Activated T-helper 2 cell treated with anti-CD3 and anti-CD28 coated beads, Interferon-gamma antibody, Interleukin-2, Interleukin-4, amounts not matched to agents 10 μg/mL and 5 μg/mL and 100 μg/mL, durations not matched to agents 14 hours and 24 hours and 36 hours (primary cell): ENCODE data around the gene ACR. TPM values are rescaled to one million over a fixed set of nuclear protein-coding genes. Genes with fewer than 3 reads are reported as not detected.

Experiments used
- DNase-seq: peaks from one replicate; pipeline ENCODE4 v3.0.0; 2021; ENCODE audit warnings: low spot score
- H3K27ac Mint-ChIP-seq: one replicate; pipeline ENCODE4 v1.8.0; 2021; ENCODE audit warnings: mixed read lengths
- H3K27me3 Mint-ChIP-seq: one replicate; pipeline ENCODE4 v1.8.0; 2021; ENCODE audit warnings: low read depth, mixed read lengths
- H3K36me3 Mint-ChIP-seq: one replicate; pipeline ENCODE4 v1.8.0; 2021; ENCODE audit warnings: low read depth, mixed read lengths
- H3K4me1 Mint-ChIP-seq: one replicate; pipeline ENCODE4 v1.8.0; 2021; ENCODE audit warnings: low read depth, mixed read lengths
- H3K4me3 Mint-ChIP-seq: one replicate; pipeline ENCODE4 v1.8.0; 2021; ENCODE audit warnings: low read depth, mild to moderate bottlenecking, moderate library complexity, mixed read lengths
- H3K9me3 Mint-ChIP-seq: one replicate; pipeline ENCODE4 v1.8.0; 2021; ENCODE audit warnings: mixed read lengths
- intact Hi-C: fragments of 100-400 bp; cut with micrococcal nuclease; formaldehyde crosslinking; loops from one replicate; pipeline ENCODE4 v1.15.1; 2023
- total RNA-seq: library from RNA; stranded (reverse); gene quantifications from 2 replicates; pipeline ENCODE4 v1.2.3, GENCODE V29; 2022

Gene ACR
- not detected in 2 replicates for total RNA-seq

DNA sequence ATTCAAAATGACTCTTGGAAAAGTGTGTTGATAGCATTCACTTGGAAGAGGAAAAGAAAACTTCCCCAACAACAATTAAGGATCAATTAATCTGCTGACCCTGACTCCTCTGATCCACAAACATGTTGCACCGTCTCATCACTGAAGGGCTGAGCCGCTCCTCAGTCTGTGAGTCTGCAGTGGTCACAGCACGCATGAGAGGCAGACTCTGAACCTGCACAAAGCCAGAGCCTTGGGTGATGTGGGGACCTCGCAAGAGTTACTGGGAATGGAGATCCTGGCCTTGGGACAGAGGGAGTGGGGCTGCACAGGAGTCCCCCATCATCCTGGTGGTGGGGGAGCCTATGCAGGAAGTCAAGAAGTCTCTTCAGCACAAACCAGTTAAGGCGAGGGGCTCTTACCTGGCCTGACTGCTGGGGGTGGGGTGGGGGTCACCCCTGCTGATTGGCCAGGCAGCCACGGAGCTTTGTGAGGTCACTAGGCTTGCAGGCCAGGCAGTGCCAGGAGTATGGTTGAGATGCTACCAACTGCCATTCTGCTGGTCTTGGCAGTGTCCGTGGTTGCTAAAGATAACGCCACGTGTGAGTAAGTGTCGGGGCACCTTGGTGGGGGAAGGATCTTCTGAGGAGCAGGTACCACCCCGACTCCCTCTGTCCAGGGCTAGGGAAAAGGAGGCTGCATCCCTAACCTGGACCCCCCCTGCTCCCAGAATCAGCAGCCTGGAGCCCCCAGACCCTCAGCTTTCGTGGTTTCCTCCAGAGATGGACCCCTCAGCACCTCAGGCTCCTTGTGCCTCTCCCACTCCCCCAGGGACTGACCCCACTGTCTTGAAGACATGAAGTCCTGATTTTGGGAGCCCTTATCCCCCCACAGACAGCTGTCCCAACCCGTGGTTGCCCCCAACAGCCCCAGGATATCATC is at the start of gene ACR:
ACR (plus strand) TSS at position 477 of the 921 bp plus-strand sequence; CDS start at position 509, 32 bp downstream.
- Mint-ChIP-seq H3K4me3 (no peak within 1 kb of the TSS), H3K27ac (no peak within 1 kb of the TSS), H3K27me3 (no peaks in the 10 kb centered on the region), H3K36me3 (no peaks in the 10 kb centered on the region), H3K9me3 (no peaks in the 10 kb centered on the region), H3K4me1 (no peaks in the 10 kb centered on the region)
- intact Hi-C loops = no loop called here
- no peak for DNase-seq

DNA sequence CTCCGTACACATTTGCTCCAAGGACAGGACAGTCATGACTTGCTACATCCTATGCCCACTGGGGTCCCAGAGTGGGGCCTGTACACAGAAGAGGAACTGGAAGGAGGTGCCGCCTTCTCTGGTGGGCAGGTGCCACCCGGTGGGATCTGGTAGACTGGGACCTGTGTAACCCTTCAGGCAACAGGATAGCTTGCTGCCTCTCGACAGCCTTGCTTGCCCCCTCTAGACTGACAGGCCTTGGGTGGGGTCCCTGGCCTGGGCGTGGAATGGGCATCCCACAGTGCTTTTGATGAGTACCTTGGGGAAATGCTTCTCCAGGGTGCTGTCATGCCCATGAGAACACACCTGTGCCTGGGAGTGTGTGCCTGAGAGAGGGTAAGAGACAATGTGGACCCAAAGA is 49.6 kb upstream of the ACR start:
- H3K4me3 Mint-ChIP-seq = no peak overlapping the region
- peaks cover 9% of the 10 kb centered on the region for H3K4me1 Mint-ChIP-seq
- H3K9me3 Mint-ChIP-seq = no peaks in the 10 kb centered on the region
- H3K27ac Mint-ChIP-seq = no peak overlapping the region
- no peak for DNase-seq
- peaks cover 12% of the 10 kb centered on the region for H3K27me3 Mint-ChIP-seq
- H3K36me3 Mint-ChIP-seq = no peaks in the 10 kb centered on the region
- intact Hi-C loops = no loop called here

DNA sequence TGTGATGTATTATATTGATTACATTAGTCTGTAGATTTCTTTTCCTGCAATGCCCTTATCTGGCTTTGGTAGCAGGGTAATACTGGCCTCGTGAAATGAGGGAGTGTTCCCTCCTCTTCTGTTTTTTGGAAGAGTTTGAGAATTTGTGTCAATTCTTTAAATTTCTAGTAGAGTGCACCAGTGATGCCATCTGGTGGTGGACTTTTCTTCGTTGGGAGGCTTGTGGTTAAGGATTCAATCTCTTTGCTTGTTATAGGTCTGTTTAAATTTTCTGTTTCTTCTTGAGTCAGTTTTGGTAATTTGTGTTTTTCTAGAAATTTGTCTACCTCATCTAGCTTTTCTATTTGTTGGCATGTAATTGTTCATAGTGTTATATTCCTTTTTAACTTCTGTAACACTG is 46.5 kb upstream of the ACR start:
- Mint-ChIP-seq H3K4me1 (peaks cover 9% of the 10 kb centered on the region), H3K36me3 (no peaks in the 10 kb centered on the region), H3K27ac (no peak overlapping the region), H3K9me3 (no peaks in the 10 kb centered on the region), H3K27me3 (peaks cover 12% of the 10 kb centered on the region), H3K4me3 (no peak overlapping the region)
- no peak for DNase-seq
- intact Hi-C loops = loop anchor here (5.0 kb wide), 1 partner anchor 64 kb away; the partner anchor contains the start of gene ARSA

DNA sequence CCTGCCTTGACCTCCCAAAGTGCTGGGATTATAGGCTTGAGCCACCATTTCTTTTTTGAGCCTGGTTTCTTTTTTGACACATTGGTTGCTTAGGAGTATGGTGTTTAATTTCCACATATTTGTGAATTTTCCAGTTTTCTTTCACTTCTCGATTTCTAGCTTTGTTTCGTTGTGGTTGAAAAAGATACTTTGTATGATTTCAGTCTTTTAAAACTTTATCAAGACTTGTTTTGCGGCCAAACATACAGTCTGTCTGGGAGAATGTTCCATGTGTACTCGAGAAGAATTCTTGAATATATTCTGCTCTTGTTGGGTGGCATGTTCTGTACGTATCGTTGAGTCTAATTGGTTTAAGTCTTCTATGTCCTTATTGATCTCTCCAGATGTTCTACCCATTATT is 44.5 kb upstream of the ACR start:
- H3K27me3 Mint-ChIP-seq = peaks cover 11% of the 10 kb centered on the region
- H3K9me3 Mint-ChIP-seq = no peaks in the 10 kb centered on the region
- H3K36me3 Mint-ChIP-seq = no peaks in the 10 kb centered on the region
- DNase-seq = no peak
- intact Hi-C loops = loop anchor here (5.0 kb wide), 1 partner anchor 66 kb away; the partner anchor contains the start of gene ARSA
- H3K4me3 Mint-ChIP-seq = no peak overlapping the region
- H3K27ac Mint-ChIP-seq = no peak overlapping the region
- peaks cover 9% of the 10 kb centered on the region for H3K4me1 Mint-ChIP-seq

DNA sequence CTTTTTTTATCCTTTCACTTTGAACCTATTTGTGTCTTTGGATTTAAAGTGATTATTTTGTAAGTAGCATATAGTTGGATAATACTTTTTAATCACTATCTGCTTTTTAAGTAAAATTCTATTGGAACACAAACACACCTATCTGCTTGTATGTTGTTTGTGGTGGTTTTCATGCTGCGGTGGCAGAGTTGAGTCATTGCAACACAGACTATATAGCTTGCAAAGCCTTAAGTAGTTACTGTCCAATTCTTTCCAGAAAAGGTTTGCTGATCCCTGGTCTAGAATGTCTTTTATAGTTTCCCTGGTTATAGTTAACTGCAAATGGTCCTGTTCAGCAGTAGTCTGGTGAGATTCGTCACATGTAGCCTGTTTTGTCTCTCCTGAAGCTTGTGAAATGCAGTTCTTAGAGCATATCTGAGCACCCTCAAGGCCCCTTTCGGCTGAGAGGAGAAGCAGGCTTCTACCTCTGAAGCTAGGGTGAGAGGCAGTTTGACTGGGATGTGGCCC is 43.9 kb upstream of the ACR start:
- intact Hi-C loops = loop anchor here (5.0 kb wide), 1 partner anchor 67 kb away; the partner anchor contains the start of gene ARSA
- H3K4me1 Mint-ChIP-seq = peaks cover 9% of the 10 kb centered on the region
- no peak overlapping the region for H3K4me3 Mint-ChIP-seq
- no peak overlapping the region for H3K27ac Mint-ChIP-seq
- no peaks in the 10 kb centered on the region for H3K9me3 Mint-ChIP-seq
- peaks cover 11% of the 10 kb centered on the region for H3K27me3 Mint-ChIP-seq
- DNase-seq = no peak
- no peaks in the 10 kb centered on the region for H3K36me3 Mint-ChIP-seq

DNA sequence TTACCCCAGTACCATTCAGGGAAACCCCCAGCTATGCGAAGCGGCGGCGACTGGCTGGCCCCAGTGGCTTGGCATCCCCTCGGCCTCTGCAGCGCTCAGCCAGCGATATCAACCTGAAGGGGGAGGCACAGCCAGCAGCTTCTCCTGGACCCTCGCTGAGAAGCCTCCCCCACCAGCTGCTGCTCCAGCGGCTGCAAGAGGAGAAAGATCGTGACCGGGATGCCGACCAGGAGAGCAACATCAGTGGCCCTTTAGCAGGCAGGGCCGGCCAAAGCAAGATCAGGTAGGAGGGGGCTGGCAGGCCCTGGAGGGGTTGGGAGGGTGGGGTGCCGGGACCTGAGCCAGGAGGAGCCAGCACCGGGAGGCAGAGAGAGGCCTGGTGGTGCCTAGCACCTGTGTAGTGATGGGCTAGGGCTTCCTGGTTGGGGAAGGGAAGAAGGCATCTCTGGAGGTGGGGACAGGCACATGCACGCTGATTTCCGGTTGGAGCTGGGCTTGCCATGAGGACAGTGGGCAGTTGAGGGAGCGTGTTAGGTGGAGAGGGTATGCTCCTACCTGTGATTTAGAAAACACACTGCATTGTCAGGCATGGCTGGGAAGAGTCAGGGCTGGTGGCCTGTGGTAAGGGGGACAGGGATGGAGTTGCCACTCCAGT is 43.1 kb upstream of the ACR start:
- Mint-ChIP-seq H3K27ac (no peak overlapping the region), H3K27me3 (peaks cover 7% of the 10 kb centered on the region), H3K4me3 (no peak overlapping the region), H3K9me3 (no peaks in the 10 kb centered on the region), H3K36me3 (no peaks in the 10 kb centered on the region), H3K4me1 (peaks cover 9% of the 10 kb centered on the region)
- DNase-seq = no peak
- intact Hi-C loops = loop anchor here (5.0 kb wide), 1 partner anchor 68 kb away; the partner anchor contains the start of gene ARSA

DNA sequence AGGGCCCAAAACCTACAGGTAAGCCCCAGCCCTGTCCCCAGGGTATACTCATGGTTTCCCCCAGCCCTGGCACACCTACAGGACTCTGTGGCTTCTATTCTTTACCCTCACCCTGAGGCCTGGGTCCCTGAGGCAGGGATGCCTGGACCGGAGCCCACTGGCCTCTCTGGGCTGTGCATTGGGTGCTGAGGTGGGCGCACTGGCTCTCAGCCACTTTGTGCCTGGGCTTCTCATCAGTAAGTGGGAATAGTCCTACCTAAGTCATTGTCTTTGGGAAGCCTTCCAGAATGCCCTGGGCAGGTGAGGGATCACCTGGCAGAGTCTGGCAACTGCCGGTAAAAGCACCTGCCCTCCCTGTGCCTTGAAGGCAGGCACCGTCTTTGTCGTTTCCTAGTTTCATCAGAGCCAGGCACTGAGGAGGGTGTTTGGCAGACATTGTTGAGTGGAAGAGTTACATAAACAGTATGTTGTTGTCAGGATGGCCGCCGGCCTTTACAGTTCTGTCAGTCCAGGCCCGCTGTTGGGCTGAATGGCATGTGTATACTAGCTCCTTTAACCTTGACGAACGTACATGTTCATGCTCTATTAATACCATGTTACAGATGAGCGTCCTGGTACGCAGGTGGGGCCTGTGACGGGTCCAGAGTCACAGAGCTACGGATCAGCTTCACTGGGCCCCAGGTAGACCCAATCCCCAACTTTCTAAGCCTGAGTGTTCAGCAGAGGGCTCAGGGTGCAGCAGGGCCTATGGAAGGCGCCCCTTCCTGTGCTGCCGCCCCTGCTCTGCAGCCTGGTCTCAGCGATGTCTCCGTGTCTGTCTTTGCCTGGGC is 42.4 kb upstream of the ACR start:
- Mint-ChIP-seq H3K27me3 (peaks cover 7% of the 10 kb centered on the region), H3K36me3 (no peaks in the 10 kb centered on the region), H3K27ac (no peak overlapping the region), H3K4me1 (peaks cover 9% of the 10 kb centered on the region), H3K9me3 (no peaks in the 10 kb centered on the region), H3K4me3 (no peak overlapping the region)
- DNase-seq = no peak
- intact Hi-C loops = no loop called here

DNA sequence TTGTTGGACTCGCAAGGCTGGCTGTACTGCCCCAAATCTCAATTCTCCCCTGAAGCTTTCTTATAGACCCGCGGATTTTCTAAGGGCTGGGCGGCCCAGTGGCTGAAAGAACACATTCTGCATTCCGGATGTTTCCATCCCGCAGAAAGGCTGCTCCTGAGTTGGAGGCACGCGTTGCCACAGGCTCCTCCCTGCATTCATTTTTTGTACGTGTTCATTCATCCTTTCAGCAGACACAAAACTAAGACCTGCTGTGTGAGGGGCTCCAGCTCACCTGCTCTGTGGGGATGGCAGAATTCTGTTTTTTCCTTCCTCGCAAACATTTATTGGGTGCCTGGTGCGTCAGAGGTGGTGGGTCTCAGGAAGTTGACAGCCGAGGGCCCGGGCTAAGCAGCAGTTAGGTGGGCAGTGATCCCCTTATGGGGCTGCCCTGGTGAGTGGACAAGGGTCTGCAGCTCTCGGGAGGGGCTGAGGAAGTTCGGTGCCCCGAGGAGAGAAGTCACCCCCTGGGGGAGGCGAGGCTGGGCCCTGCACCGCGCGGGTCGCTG is 41.7 kb upstream of the ACR start:
- H3K27ac Mint-ChIP-seq = no peak overlapping the region
- H3K27me3 Mint-ChIP-seq = peaks cover 2% of the 10 kb centered on the region
- H3K36me3 Mint-ChIP-seq = no peaks in the 10 kb centered on the region
- intact Hi-C loops = no loop called here
- no peak for DNase-seq
- peaks cover 9% of the 10 kb centered on the region for H3K4me1 Mint-ChIP-seq
- H3K9me3 Mint-ChIP-seq = no peaks in the 10 kb centered on the region
- no peak overlapping the region for H3K4me3 Mint-ChIP-seq

DNA sequence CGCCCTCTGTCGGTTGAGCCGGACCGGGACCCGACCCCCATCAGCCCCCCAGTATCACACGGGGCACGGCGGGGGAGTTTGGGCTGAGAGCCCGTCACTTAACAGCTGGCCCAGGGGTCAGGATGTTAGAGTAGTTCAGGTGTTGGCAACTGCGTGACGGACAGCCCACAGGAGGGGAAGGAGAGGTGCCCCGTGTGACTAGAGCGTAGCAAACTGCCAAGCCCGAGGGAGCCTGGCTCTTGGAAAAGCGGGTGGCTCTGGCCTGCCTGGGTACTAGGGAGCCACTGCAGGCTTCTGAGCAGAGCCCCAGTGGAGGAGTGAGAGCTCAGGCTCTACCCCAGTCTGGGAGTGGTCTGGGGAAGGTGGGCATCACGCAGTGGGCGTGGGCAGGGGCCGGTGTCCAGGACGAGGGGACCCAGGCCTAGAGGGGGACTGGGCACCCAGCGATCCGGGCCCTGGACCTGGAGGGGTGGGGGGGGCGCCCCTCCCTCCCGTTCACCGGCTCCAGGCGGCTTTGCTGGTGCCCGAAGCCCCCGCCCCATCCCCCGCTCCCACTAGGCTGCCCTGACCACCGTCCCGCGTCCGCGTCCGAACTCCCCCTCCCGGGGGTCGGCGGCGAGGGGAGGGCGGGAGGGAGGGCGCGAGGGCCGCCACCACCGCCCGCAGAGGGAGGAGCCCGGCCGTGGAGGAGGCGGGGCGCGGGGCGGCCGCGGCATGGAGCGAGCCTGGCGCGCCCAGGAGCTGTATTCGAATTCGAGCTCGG is 41.0 kb upstream of the ACR start:
- no peak for DNase-seq
- no peaks in the 10 kb centered on the region for H3K36me3 Mint-ChIP-seq

DNA sequence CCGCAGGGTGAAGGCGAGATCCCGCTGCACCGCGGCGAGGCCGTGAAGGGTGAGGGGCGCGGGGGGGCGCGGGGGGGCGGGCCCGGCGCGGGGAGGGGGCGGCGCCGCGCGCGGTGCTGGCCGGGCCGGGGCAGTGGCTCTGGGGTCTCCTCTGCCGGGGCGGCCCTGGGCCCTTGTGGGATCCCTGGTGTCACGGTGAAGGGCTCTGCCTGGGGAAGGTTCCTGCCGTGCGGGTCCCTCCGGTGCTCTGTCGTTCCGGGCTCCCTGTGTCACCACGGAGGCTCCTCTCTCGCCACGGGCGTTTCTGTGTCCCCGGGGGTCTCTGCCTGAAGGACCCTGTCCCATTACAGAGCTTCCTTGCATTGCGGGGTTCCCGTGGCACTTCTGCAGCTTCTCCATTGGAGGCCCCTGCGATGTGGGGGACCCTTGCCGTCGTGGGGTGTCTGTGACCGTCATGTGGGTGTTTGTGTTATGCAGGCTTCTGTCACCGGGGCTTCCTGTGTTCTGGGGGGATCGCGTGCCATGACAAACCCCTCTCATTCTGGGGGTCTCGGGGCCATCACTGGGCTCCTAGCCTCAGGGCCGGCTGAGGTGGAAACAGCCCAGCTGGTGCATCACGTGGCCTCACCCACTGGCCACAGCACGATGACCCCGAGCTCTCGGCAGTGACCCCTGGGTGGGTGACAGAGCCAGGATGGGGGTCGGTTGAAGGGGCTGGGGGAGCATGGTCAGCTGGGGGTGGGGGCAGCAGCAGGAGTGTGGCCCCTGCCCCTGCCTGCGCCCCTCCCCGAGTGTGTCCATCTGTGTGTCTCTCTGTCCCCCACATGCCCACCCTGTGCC is 40.1 kb upstream of the ACR start:
- H3K36me3 Mint-ChIP-seq = no peaks in the 10 kb centered on the region
- no peaks in the 10 kb centered on the region for H3K9me3 Mint-ChIP-seq
- no peaks in the 10 kb centered on the region for H3K27me3 Mint-ChIP-seq
- no peak overlapping the region for H3K4me3 Mint-ChIP-seq
- intact Hi-C loops = no loop called here
- no peak for DNase-seq
- H3K4me1 Mint-ChIP-seq = peaks cover 13% of the 10 kb centered on the region
- H3K27ac Mint-ChIP-seq = no peak overlapping the region

More for the DNA sequence above, 41.0 kb upstream of the ACR start:
- H3K27ac Mint-ChIP-seq = no peak overlapping the region
- no peak overlapping the region for H3K4me3 Mint-ChIP-seq
- H3K27me3 Mint-ChIP-seq = no peaks in the 10 kb centered on the region
- no peaks in the 10 kb centered on the region for H3K9me3 Mint-ChIP-seq
- intact Hi-C loops = no loop called here
- peaks cover 6% of the 10 kb centered on the region for H3K4me1 Mint-ChIP-seq

DNA sequence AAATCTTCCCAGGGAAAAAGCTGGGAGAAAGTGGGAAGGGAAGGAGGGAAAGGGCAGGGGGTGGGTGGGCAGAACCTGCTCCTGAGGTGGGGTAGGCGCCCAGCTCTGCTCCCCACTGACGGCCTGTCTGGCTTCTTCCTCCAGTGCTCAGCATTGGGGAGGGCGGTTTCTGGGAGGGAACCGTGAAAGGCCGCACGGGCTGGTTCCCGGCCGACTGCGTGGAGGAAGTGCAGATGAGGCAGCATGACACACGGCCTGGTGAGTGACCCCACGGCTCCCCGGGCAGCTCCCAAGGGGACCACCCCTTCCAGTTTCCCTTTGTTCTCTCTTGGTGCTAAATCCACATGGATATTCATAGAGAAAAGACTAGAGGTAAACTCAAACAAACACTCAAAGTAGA is 39.5 kb upstream of the ACR start:
- no peaks in the 10 kb centered on the region for H3K36me3 Mint-ChIP-seq
- no peaks in the 10 kb centered on the region for H3K9me3 Mint-ChIP-seq
- peaks cover 13% of the 10 kb centered on the region for H3K4me1 Mint-ChIP-seq
- intact Hi-C loops = no loop called here
- no peaks in the 10 kb centered on the region for H3K27me3 Mint-ChIP-seq
- H3K4me3 Mint-ChIP-seq = no peak overlapping the region
- H3K27ac Mint-ChIP-seq = no peak overlapping the region
- no peak for DNase-seq
